Measurements from ENCODE around the gene ALX4. TPM values are rescaled to one million over a fixed set of nuclear protein-coding genes. Genes with fewer than 3 reads are reported as not detected.

Gene ALX4
- total RNA-seq, 1 donor from 2014 or later = not detected

DNA sequence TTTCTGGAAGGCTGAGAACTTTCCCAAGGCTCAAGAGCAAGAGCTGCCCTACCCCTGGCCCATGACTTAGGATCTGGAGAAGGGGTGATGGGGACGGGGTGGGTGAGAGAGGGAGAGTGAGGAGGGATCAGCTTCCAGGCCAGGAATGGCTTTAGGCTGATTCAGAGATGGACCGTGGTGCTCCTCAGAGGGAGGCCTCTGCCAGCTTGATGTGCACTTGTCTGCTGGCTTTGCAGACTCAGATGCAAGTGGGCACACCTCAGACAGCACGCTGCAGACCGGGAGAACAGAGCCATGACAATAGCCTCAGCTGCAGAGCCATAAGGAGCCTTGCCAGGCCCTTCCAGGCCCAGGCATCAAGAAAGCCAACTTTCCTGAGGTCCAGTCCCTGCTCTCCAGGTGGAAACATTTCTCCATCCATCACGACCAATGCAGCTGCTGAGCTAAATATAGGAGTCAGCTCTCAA is 41.3 kb downstream of the ALX4 start:
- H3K27me3 Mint-ChIP-seq = peaks cover 5% of the 10 kb centered on the region
- H3K9me3 Mint-ChIP-seq (ENCODE audit: low read depth) = no peaks in the 10 kb centered on the region
- no peak for DNase-seq (ENCODE audit: low spot score, unreplicated experiment)
- H3K4me3 Mint-ChIP-seq (ENCODE audit: low read depth) = no peak overlapping the region
- TF ChIP-seq, protein P1, sequence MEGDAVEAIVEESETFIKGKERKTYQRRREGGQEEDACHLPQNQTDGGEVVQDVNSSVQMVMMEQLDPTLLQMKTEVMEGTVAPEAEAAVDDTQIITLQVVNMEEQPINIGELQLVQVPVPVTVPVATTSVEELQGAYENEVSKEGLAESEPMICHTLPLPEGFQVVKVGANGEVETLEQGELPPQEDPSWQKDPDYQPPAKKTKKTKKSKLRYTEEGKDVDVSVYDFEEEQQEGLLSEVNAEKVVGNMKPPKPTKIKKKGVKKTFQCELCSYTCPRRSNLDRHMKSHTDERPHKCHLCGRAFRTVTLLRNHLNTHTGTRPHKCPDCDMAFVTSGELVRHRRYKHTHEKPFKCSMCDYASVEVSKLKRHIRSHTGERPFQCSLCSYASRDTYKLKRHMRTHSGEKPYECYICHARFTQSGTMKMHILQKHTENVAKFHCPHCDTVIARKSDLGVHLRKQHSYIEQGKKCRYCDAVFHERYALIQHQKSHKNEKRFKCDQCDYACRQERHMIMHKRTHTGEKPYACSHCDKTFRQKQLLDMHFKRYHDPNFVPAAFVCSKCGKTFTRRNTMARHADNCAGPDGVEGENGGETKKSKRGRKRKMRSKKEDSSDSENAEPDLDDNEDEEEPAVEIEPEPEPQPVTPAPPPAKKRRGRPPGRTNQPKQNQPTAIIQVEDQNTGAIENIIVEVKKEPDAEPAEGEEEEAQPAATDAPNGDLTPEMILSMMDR (IDR thresholded peaks at IDR 0.05; ENCODE audit: unreplicated experiment) = no peak
- H3K27ac Mint-ChIP-seq = no peak overlapping the region
- no peaks in the 10 kb centered on the region for H3K36me3 Mint-ChIP-seq (ENCODE audit: insufficient read depth)
- peaks cover 6% of the 10 kb centered on the region for H3K4me1 Mint-ChIP-seq (ENCODE audit: low read depth)

DNA sequence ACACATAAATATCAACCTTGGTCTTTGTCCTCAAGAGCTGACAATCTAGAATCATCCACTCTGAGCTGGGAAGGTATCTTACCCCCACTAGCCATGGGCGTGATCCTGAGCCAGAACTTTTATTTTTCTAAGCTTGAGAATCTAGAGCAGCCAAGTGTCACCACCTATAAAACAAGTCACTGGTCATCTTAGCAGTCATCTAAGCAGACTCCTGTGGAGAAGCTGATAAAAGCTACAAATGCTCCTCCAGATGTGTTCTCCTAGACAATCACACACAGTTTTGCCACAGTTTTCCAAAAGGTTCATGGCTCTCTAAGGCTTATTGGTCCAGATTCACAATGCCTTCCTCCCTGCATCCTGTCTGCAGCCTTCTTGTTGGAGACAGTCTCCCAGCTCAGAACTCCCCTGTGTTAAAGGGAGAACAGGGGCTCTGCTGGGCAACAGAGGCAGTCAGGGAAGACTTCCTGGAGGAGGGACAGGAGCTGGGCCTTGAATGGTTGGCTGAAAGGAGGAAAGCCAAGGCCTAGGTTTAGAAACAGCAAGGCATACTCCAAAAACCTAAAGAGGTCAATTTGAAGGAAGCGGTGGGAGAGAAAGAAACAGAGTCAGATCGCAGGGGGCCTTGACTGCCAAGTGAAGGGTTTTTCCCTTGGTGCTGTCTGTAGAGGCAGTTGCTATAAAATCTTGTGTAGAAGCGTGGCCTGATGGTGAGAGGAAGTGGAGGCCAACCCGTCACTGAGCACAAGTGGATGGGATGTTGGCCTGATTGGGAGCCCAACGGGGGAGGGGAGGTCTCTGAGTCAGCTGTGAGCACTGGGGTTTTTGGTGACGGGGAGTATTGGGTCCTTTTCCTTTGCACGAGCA is 42.0 kb downstream of the ALX4 start:
- Mint-ChIP-seq H3K4me3 (ENCODE audit: low read depth) (no peak overlapping the region), H3K9me3 (ENCODE audit: low read depth) (no peaks in the 10 kb centered on the region), H3K27me3 (peaks cover 5% of the 10 kb centered on the region), H3K27ac (no peak overlapping the region), H3K4me1 (ENCODE audit: low read depth) (peaks cover 2% of the 10 kb centered on the region), H3K36me3 (ENCODE audit: insufficient read depth) (no peaks in the 10 kb centered on the region)
- TF ChIP-seq, protein P1 (IDR thresholded peaks at IDR 0.05; ENCODE audit: unreplicated experiment) = no peak
- no peak for DNase-seq (ENCODE audit: low spot score, unreplicated experiment)

DNA sequence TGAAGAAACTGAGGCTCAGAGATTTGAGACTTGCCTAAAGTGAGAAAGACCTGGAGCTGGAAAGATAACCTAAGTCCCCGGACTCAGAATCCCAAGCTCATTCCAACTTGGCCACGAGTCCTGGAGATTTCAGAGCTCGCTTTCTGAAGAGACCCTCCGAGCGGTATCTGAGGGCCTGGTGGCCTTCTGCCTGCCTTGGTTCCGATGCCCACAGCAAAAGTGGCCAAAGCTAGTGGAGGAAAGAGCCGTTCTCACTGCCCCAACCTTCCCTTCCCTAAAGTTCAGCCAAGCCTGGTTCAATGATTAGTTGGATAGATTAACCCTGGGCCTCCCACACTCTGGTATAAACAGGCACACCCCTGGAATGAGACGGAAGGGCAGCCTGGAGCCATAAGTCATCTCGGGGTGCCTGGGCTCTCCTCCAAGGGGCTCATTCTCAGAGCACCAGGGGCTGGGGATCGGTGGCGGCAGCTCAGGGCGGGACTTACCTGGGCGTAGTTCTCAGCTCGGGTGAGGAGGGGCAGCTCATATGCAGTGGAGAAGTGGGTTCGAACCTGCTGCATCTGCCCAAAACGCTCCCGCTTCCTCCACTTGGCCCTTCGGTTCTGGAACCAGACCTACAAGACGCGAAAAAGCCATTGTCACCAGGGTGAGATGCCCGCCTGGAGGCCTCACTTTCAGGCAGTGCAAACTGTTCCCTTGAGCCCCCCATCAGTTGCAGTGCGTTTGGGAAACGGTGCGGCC is 42.8 kb downstream of the ALX4 start:
- Mint-ChIP-seq H3K36me3 (ENCODE audit: insufficient read depth) (no peaks in the 10 kb centered on the region), H3K4me1 (ENCODE audit: low read depth) (no peaks in the 10 kb centered on the region), H3K9me3 (ENCODE audit: low read depth) (no peaks in the 10 kb centered on the region), H3K4me3 (ENCODE audit: low read depth) (no peak overlapping the region), H3K27me3 (peaks cover 9% of the 10 kb centered on the region), H3K27ac (no peak overlapping the region)
- TF ChIP-seq, protein P1 (IDR thresholded peaks at IDR 0.05; ENCODE audit: unreplicated experiment) = no peak
- DNase-seq (ENCODE audit: low spot score, unreplicated experiment) = no peak

DNA sequence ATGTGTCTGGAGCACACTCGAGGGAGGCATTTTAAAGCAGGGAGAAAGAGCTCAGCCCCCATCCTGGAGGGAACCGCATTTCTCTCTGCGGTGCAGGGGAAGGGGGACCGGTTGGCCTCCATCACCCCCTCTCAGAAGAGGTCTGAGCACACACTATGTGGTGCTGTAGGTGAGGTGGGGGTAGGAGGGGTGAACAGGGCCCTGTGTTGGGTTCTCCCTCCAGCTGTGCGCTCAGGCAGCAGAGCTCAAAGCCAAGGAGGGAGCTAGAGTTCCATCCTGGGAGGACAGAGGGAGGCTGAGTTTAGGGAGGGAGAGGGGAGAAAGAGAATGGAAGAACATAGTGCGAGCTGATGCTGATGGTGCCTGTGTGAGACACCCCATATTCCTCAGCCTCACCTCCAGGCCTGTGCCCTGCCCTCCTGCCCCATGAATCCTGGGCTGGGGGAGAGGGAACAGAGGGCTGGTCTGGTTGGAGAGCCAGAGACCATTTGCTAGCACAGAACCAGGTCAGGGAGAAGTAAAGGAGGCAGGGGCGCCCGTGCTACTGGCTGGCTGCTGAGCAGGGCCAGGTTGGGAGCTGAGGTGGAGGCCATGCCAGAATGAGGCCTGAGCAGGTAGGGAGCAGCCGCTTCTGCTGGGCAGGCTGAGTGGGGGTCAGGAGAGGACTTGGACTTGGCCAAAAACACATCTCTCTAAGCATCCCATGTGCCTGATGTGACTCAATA is 43.7 kb downstream of the ALX4 start:
- H3K4me1 Mint-ChIP-seq (ENCODE audit: low read depth) = no peaks in the 10 kb centered on the region
- no peaks in the 10 kb centered on the region for H3K9me3 Mint-ChIP-seq (ENCODE audit: low read depth)
- no peak overlapping the region for H3K27ac Mint-ChIP-seq
- TF ChIP-seq, protein P1 (IDR thresholded peaks at IDR 0.05; ENCODE audit: unreplicated experiment) = no peak
- peaks cover 9% of the 10 kb centered on the region for H3K27me3 Mint-ChIP-seq
- no peak overlapping the region for H3K4me3 Mint-ChIP-seq (ENCODE audit: low read depth)
- no peaks in the 10 kb centered on the region for H3K36me3 Mint-ChIP-seq (ENCODE audit: insufficient read depth)
- no peak for DNase-seq (ENCODE audit: low spot score, unreplicated experiment)

DNA sequence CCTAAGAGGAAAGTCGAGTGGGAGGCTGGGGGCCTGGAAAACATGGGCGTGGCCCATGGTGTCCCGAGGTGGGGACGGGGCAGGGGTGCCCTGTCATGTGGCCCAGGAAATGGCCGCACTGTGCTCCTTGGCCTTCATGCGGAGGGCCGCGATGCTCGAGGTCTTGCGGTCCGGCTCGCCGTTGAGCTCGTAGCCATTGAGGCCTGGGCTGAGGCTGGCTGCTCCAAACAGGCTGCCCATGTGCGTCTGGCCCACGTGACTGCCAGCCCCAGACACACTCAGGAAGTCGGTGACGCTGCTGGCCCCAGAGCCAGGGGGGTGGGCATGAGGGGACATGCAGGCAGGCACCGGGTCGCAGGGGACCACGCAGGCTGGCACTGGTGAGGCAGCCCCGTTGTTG is 45.2 kb downstream of the ALX4 start:
- no peak overlapping the region for H3K4me3 Mint-ChIP-seq (ENCODE audit: low read depth)
- no peaks in the 10 kb centered on the region for H3K4me1 Mint-ChIP-seq (ENCODE audit: low read depth)
- H3K27ac Mint-ChIP-seq = no peak overlapping the region

More for the DNA sequence above, 45.2 kb downstream of the ALX4 start:
- H3K27me3 Mint-ChIP-seq = peaks cover 9% of the 10 kb centered on the region
- TF ChIP-seq, protein P1 (IDR thresholded peaks at IDR 0.05; ENCODE audit: unreplicated experiment) = no peak
- H3K9me3 Mint-ChIP-seq (ENCODE audit: low read depth) = no peaks in the 10 kb centered on the region
- H3K36me3 Mint-ChIP-seq (ENCODE audit: insufficient read depth) = no peaks in the 10 kb centered on the region
- no peak for DNase-seq (ENCODE audit: low spot score, unreplicated experiment)
